COLO668 (cell line): Measurements from ENCODE around the gene NPY2R.

Experiments
- DNase-seq: peaks from one replicate; lab custom pipeline; 2025; ENCODE audit not compliant: unreplicated experiment; lab: John Stamatoyannopoulos, UW

NPY2R gene

DNA sequence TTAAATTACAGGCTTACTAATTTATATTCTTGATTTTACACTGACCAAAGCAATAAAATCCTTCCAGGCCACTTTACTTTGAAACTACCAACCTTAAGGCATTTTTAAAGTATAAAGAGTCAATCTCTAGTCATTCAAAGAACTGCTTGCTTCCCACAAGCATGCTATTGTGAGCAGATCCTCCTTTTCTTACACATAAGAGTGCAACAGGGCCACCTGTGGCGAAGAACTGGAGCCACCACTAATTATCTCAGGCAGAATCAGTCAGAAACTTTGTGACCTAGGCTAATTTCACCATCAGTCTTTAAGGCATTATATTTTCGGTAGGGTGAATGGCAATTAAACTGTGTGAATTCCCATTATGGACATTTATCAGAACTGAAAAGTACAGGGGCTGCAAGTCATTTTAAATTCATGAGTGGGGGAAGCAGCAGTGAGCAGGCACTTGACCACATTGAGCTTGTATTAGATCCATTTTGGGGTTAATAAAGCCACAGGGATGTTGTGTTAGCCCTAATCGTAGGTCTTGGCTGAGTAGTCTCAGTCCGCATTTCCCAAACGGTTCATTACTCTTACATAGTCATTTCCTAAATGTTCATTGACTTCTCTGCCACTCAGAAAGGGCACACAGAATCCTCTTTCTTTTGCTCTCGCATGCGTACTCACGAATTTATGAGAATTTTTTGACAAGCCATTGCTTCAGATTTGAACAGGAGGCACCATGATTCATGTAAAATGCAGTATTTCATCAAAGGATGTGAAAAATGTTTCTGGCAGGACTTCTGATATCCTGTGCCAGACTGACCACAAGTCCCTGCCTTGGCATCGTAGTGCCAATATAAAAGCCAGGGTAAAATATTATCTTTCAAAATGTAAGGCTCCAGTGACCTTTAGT, 39.8 kb downstream of the NPY2R start:
- DNase-seq: no peak

DNA sequence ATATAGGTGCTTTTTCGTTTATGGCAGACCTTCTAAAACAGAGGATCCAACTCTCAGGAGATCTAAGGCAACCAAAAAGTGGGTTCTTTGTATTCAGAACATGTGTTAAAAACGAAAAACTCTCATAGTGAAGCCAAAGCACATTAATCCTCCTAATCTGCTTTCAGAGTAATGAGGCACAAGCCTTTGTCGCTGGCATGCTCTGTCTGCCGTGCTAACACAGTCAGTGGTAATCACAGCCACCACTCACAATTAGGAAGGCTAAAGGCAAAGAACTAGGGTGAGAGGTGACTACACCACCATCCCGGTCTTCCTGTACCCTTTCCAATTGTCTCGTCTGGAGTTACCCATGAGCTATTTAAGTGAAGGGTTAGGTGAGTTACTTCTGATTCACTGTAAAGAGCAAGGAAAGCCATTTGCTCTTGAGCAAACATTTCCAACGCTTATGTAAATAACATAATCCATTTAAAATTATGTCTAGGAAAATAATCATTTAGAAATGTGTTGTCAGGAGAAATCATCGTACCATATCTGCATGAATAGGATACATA, 40.7 kb downstream of the NPY2R start:
- DNase-seq: no peak

DNA sequence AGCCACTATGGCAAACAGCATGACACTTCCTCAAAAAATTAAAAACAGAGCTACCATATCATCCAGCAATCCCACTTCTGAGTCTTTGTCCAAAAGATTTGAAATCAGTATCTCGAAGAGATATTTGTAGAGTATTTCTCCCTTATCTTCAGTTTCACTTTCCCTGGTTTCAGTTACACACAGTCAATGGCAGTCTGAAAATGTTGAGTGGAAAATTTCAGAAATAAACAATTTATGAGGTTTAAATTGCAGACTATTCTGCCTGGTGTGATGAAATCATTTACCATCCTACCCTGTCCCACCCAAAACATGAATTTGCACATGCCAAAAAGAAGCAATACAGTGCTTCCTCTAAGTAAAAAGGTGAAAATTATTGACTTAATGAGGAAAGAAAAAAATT, 43.9 kb downstream of the NPY2R start:
- no peak for DNase-seq

DNA sequence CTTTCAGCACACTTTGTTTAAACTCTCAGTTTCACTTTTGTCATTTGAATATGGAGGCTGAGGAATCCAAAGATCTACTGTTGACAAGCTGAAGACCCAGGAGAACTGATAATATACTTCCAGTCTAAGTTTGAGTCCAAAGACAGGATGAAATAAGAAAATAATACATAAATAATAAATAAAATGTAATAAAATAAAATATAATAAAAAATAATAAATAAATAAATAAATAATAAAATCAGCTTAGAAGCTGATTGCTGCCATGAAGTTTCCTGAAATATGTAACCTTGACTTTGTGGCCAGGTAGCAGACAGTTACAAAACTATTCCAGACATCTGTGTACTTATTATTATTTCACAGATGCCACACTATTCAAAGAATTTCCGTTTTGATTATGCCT, 55.0 kb downstream of the NPY2R start:
- DNase-seq: no peak

DNA sequence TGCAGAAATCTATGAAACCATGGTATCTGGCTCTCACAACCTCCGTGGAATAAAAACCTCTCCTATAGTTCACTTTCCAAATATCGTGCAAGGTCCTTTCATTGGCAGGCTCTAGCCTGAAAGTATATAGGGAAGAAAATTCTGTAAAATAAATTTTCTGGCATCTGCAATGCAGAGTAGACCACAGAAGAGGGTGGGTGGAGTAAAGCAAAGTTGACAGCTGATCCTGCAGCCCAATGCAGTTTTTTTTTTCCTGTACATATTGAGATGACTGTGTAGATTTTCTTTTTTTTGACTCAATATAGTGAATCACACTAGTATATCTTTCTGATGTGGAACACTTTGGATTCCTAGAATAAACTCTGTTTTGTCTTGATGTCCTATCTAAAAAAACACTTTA, 56.7 kb downstream of the NPY2R start:
- DNase-seq: no peak
